GM12874 (cell line): ENCODE results near the gene ZNF287.

Experiments used
- TF ChIP-seq, protein P1 (sequence below): IDR thresholded peaks from 2 replicates; pipeline ENCODE4 v1.5.1; 2011; ENCODE audit warnings: low read depth, mild to moderate bottlenecking, control low read depth, low read length, moderate library complexity; ENCODE audit not compliant: insufficient read depth

ZNF287 gene

DNA sequence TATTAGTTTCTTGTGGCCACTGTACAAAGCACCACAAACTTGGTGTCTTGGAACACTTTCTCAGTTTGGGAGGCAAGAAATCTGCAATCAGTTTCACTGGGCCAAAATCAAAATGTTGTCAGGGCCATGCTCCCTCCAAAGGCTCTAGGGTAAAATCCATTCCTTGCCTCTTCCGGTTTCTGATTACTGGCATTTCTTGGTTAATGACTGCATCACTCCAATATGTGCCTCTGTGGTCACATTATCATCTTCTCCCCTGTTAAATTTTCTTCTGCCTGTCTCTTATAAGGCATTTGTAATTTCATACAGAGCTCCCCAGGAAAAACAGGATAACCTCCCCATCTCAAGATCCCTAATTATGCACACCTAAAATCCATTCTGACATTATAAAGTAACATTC lies 34.8 kb downstream of the ZNF287 start:
- TF ChIP-seq, protein P1, sequence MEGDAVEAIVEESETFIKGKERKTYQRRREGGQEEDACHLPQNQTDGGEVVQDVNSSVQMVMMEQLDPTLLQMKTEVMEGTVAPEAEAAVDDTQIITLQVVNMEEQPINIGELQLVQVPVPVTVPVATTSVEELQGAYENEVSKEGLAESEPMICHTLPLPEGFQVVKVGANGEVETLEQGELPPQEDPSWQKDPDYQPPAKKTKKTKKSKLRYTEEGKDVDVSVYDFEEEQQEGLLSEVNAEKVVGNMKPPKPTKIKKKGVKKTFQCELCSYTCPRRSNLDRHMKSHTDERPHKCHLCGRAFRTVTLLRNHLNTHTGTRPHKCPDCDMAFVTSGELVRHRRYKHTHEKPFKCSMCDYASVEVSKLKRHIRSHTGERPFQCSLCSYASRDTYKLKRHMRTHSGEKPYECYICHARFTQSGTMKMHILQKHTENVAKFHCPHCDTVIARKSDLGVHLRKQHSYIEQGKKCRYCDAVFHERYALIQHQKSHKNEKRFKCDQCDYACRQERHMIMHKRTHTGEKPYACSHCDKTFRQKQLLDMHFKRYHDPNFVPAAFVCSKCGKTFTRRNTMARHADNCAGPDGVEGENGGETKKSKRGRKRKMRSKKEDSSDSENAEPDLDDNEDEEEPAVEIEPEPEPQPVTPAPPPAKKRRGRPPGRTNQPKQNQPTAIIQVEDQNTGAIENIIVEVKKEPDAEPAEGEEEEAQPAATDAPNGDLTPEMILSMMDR, result no peak

DNA sequence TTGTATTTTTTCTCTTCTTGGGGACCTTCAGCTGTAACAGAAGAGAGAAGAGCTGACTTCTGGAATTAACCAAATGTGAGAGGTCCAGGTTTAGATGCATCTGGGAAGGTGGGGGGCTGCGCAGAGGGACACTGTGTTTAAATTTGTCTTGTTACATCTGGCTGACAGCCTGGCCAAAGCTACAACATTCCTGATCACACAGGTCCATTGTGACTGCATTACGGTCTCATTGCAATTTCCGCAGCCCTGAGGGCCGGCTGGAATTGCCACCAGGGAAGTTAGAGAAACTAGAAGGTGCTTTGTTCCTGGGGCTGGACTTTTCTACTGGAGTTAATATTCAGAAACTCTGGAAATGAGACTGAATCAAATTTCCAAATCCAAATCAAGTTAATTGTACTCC lies 39.1 kb downstream of the ZNF287 start:
- TF ChIP-seq, protein P1, result no peak

DNA sequence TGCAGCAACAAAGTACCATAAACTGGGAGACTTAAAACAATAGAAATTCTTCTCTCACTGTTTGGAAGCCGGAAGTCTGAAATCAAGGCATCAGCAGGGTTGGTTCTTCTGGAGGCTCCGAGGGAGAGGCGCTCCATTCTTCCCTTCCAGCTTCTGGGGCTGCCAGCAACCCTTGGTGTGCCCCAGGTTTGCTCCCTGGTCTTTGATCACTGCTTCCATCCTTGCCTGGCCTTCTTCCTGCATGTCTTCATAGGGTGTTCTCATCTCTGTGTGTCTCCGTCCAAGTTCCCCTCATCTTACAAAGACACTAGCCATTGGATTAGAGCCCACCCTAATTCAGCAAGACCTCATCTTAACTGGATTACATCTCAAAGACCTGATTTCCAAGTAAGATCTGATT lies 41.7 kb downstream of the ZNF287 start:
- TF ChIP-seq, protein P1, result no peak

DNA sequence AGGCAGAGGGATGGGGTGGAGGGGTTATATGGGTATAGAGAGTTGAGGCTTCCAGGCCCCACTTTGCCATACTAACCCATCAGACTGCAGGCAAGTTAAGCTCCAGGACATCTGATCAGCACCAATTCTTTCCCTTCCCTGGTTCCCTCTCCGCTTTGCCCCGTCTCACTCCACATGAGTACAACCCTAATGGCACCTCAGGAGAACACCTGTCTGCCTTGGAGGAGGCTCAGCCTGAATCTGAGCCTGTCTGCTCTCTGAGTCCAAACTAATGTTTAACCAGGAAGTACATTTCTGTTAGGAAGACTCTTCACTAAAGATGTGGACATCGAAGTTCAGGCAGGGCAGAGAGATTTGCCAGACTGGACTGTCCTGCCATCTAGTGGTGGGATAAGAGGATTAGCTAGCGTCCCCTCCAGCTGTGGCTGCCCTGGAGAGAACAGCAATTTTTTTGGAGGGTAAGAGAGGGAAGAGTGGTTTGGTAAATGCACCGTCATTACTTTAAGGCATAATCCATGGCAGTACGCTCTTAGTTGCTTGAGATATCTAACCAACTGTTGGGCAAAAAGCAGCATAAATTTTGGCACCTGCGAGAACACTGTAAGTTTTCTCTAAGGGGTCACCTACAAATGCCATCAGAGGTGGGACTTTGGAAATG lies 47.8 kb downstream of the ZNF287 start:
- TF ChIP-seq, protein P1, result peak; percentile 79

DNA sequence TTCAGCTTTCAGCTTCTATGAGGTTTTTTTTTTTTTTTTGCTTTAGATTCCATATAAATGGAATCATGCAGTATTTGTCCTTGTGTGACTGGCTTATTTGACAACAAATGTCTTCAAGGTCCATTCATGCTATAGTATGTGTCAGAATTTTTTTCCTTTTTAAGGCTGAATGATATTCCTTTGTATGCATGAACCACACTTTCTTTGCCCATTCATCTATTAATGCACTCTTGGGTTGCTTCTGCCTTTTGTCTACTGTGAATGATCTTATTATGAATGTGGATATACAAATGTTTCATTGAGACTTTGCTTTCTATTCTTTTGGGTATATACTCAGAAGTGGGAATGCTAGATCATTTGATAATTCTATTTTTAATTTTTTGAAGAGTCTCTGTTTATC lies 50.0 kb downstream of the ZNF287 start:
- TF ChIP-seq, protein P1, result no peak

DNA sequence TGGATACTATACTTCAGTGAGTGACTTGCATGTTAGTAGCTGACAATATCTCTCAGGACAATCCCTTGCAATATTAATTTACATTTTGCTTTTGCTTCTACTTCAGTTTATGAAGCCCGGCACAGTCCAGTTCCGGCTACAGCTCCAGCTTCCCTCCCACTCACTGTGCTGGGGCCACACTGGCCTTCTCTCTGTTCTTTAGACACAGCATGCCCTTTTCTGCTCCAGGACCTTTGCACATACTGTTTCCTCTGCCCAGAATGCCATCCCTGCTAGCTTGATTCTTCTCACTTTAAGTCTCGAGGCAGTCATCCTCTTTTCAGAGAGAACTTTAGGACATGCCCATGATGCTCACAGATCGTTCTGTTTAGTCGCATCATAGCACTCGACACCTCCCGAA lies 51.5 kb downstream of the ZNF287 start:
- TF ChIP-seq, protein P1, result no peak

DNA sequence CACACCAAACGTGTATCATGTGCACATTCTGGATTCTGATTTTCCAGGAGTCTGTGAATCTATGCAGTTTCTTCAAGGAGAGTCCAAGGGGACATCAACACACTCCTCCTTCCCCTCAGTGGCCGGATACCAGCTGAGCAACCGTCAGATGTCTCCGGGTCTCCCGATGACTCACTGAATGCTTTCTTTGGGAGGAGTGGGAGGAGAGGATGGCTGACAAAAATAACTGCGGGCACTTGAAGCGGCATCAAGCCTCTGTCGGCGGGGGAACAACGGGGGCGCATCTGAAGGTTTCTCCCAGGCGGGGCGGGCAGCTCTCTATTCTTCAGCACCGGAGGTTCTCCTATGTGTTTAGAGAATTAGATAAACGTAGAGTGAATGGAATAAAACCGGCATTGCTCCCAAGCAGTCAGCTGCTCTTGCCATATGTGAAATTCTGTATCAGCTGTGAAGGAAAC lies 52.4 kb downstream of the ZNF287 start:
- TF ChIP-seq, protein P1, result no peak
